Activated T-helper 17 cell treated with anti-CD3 and anti-CD28 coated beads, Interleukin-2, amount 50 U/mL, for 72 hours (primary cell): ENCODE data around the gene IQGAP3. TPM values are rescaled to one million over a fixed set of nuclear protein-coding genes. Genes with fewer than 3 reads are reported as not detected.

Source experiments
- ATAC-seq: fragments of 150-1000 bp; cut with Tn5 transposase; replicated peaks from 2 replicates; pipeline ENCODE4 v1.10.0; 2021; ENCODE audit warnings: mild to moderate bottlenecking, moderate library complexity
- H3K27ac Mint-ChIP-seq: one replicate; pipeline ENCODE4 v1.8.0; 2022; ENCODE audit warnings: mixed read lengths
- H3K27me3 Mint-ChIP-seq: one replicate; pipeline ENCODE4 v1.8.0; 2022; ENCODE audit warnings: mixed read lengths
- H3K36me3 Mint-ChIP-seq: one replicate; pipeline ENCODE4 v1.8.0; 2022; ENCODE audit warnings: low read depth, mild to moderate bottlenecking, mixed read lengths
- H3K4me1 Mint-ChIP-seq: one replicate; pipeline ENCODE4 v1.8.0; 2022; ENCODE audit warnings: mixed read lengths
- H3K4me3 Mint-ChIP-seq: one replicate; pipeline ENCODE4 v1.8.0; 2022; ENCODE audit warnings: mild to moderate bottlenecking, mixed read lengths
- H3K9me3 Mint-ChIP-seq: one replicate; pipeline ENCODE4 v1.8.0; 2022; ENCODE audit warnings: mixed read lengths
- total RNA-seq, 2 donors: library from RNA; stranded (reverse); gene quantifications; one replicate each; pipeline ENCODE4 v1.2.3, GENCODE V29; 2022

Gene IQGAP3
- total RNA-seq, 2 donors from 2014 or later, result 8.7 to 9.4 TPM

DNA sequence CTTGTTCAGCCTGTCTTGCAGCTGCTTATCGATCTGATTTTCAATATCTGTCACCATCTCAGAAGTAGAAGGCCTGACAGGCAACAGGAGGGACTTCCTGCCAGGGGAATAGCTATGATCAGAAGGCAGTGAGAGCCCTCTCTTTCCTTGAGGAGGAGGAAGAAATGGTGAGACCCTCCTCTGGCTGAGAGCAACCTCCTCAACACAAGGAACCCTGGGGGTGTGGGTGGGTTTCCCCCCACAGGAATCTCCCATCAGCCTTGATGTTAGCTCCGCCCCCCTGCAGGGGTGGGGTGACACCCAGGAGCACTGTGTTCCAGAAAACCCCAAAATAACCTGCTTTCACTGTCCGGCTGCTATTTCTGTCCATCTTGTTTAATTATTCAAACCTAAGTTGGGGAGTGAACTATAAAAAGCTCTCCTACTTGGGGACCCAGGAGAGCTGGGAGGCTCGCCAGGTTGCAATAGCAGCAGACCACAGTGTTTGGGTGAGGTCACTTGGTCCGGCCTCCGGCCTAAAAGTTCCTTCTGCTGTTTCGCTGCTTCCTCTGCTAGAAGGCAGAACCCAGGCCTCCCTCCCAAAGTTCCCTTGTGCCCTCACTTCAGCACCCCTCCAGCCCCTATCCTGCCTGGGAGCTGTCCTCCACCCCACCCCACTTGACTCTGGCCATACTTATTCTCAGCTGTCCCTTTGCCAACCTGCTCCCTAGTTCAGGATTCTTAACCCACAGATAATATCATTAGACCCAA is 64.0 kb downstream of the IQGAP3 start:
- H3K9me3 Mint-ChIP-seq, result no peaks in the 10 kb centered on the region
- H3K4me3 Mint-ChIP-seq, result peak overlapping the region; percentile 25
- no peak for ATAC-seq
- H3K36me3 Mint-ChIP-seq, result peaks cover 6% of the 10 kb centered on the region
- H3K27ac Mint-ChIP-seq, result peak overlapping the region; percentile 68
- peaks cover 38% of the 10 kb centered on the region for H3K4me1 Mint-ChIP-seq
- H3K27me3 Mint-ChIP-seq, result no peaks in the 10 kb centered on the region

- Mint-ChIP-seq H3K27ac (peak overlapping the region; percentile 99), H3K4me3 (peak overlapping the region; percentile 90), H3K36me3 (peaks cover 6% of the 10 kb centered on the region), H3K27me3 (no peaks in the 10 kb centered on the region), H3K9me3 (no peaks in the 10 kb centered on the region), H3K4me1 (peaks cover 38% of the 10 kb centered on the region)
- ATAC-seq, result no peak
These were observed 65.9 kb downstream of the IQGAP3 start for GRCh38 chr1:156506450-156506849.

- peak overlapping the region; percentile 99 for H3K27ac Mint-ChIP-seq
- no peak for ATAC-seq
- H3K4me1 Mint-ChIP-seq, result peaks cover 37% of the 10 kb centered on the region
- peak overlapping the region; percentile 90 for H3K4me3 Mint-ChIP-seq
- no peaks in the 10 kb centered on the region for H3K27me3 Mint-ChIP-seq
- no peaks in the 10 kb centered on the region for H3K9me3 Mint-ChIP-seq
- H3K36me3 Mint-ChIP-seq, result peaks cover 6% of the 10 kb centered on the region
These were observed 66.6 kb downstream of the IQGAP3 start for GRCh38 chr1:156505679-156506298.

DNA sequence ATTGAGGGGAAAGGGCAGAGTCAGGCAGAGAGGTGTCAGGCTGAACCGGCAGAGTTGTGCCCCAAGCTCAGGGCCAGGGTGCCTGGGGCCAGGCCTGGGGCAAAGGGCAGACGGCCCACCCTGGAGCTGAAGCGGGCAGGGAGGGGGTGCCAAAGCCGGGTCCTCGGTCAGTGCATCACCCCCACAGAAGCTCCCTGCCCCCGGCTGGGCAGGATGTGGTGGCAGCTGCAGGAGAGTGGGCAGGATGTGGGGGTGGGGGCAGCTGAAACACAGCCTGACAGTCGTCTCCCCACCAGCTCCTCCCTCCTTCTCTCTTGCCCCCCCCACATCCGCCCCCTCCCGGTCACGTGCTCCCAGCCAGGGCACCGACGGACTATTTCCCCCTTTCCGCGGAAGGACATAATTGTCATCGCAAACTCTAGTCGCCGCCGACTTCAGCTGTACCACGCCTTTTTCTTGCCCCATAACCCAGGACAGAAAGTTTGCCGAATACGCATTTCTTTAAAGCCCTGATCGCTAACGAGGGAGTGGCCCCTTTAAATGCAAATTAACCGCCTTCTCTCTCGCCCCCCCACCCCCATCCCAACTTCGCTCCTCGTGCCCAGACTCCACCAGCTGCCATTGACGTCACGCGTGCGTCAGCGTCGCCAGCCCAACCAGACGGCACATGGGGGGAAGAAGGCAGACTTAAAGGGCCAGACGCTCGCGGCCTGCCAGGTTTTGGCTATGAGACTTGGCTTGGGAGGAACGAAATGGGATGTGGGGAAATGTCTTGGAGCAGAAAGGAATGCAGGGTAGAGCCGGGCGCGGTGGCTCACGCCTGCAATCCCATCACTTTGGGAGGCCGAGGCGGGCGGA is 67.3 kb downstream of the IQGAP3 start:
- peak overlapping the region; percentile 99 for H3K27ac Mint-ChIP-seq
- H3K27me3 Mint-ChIP-seq, result no peaks in the 10 kb centered on the region
- H3K36me3 Mint-ChIP-seq, result peaks cover 6% of the 10 kb centered on the region
- peaks cover 29% of the 10 kb centered on the region for H3K4me1 Mint-ChIP-seq
- ATAC-seq, result peak; percentile 41
- peak overlapping the region; percentile 90 for H3K4me3 Mint-ChIP-seq
- H3K9me3 Mint-ChIP-seq, result no peaks in the 10 kb centered on the region

GRCh38 chr1:156504438-156504813 is 67.9 kb downstream of the IQGAP3 start:
- peak; percentile 2 for ATAC-seq
- H3K36me3 Mint-ChIP-seq, result peaks cover 6% of the 10 kb centered on the region
- no peaks in the 10 kb centered on the region for H3K27me3 Mint-ChIP-seq
- H3K4me3 Mint-ChIP-seq, result peak overlapping the region; percentile 90
- H3K27ac Mint-ChIP-seq, result peak overlapping the region; percentile 99
- no peaks in the 10 kb centered on the region for H3K9me3 Mint-ChIP-seq
- H3K4me1 Mint-ChIP-seq, result peaks cover 28% of the 10 kb centered on the region

DNA sequence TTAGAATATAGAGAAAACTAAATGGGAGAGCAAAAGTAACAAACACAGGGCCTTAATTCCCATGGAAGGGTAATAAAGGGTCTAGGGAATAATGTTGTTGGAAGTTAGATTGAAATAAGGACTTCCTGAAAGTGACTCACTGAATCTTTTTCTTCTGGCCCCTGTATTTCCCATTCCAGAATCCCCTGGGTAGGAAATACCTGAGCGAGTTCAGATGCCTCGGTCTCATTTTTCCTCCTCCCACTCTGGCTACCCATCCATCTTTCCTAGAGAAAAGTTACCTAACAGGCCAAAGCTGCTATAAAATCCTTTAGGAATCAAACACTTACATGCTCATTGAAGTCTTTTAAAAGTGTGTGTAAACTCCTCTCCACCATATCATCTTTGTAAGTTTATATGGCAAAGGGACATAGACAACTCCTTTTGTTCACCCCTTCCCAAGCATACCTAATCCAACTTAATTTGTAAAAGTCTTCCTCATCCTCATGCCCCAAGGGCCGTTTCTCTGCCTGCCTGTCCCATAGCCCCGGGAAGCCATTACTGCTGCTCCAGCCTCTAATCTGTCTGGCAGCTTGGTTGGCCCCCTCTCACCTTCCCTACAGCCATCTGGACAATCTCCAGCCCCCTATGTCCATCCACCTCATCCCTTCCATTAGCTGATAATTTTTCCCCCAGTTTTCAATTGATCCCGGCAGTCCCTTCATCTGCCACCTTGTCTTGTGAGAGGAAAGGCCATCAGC is 68.5 kb downstream of the IQGAP3 start:
- peaks cover 28% of the 10 kb centered on the region for H3K4me1 Mint-ChIP-seq
- no peak for ATAC-seq
- peak overlapping the region; percentile 90 for H3K4me3 Mint-ChIP-seq
- no peaks in the 10 kb centered on the region for H3K9me3 Mint-ChIP-seq
- no peaks in the 10 kb centered on the region for H3K27me3 Mint-ChIP-seq
- peaks cover 11% of the 10 kb centered on the region for H3K36me3 Mint-ChIP-seq
- peak overlapping the region; percentile 99 for H3K27ac Mint-ChIP-seq

- Mint-ChIP-seq H3K27ac (peak overlapping the region; percentile 99), H3K27me3 (no peaks in the 10 kb centered on the region), H3K4me3 (peak overlapping the region; percentile 90), H3K9me3 (no peaks in the 10 kb centered on the region), H3K36me3 (peaks cover 15% of the 10 kb centered on the region), H3K4me1 (peaks cover 32% of the 10 kb centered on the region)
- no peak for ATAC-seq
These were observed 69.3 kb downstream of the IQGAP3 start for GRCh38 chr1:156502894-156503697.

- peaks cover 38% of the 10 kb centered on the region for H3K4me1 Mint-ChIP-seq
- no peaks in the 10 kb centered on the region for H3K9me3 Mint-ChIP-seq
- peak overlapping the region; percentile 90 for H3K4me3 Mint-ChIP-seq
- H3K27ac Mint-ChIP-seq, result peak overlapping the region; percentile 99
- H3K27me3 Mint-ChIP-seq, result no peaks in the 10 kb centered on the region
- no peak for ATAC-seq
- peaks cover 21% of the 10 kb centered on the region for H3K36me3 Mint-ChIP-seq
These were observed 69.9 kb downstream of the IQGAP3 start for GRCh38 chr1:156502391-156502893.

- Mint-ChIP-seq H3K4me3 (peak overlapping the region; percentile 90), H3K9me3 (no peaks in the 10 kb centered on the region), H3K4me1 (peaks cover 53% of the 10 kb centered on the region), H3K27ac (peak overlapping the region; percentile 99), H3K27me3 (no peaks in the 10 kb centered on the region), H3K36me3 (peaks cover 36% of the 10 kb centered on the region)
- peak; percentile 77 for ATAC-seq
These were observed 71.4 kb downstream of the IQGAP3 start for GRCh38 chr1:156500793-156501506.

DNA sequence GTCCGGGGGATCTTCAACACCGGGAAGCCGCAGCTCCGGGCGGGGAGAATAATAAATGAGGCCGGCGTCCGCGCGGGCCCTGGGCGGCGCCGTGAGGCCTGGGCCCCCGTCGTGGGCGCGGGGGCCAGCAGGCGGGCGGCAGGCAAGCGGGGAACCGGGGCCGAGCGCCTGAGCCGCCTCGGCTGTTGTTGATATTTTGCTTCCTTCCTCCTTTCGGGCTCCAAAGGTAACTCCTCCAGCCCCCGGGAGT is 71.9 kb downstream of the IQGAP3 start, which contains the start of gene MEF2D:
MEF2D (minus strand) TSS at position 233 of the 250 bp plus-strand sequence. CDS start 17,483 bp downstream, outside the sequence.
- H3K4me3 Mint-ChIP-seq, result peak within 1 kb of the TSS; percentile 90
- no peaks in the 10 kb centered on the region for H3K9me3 Mint-ChIP-seq
- peak; percentile 3 for ATAC-seq
- H3K4me1 Mint-ChIP-seq, result peaks cover 56% of the 10 kb centered on the region
- H3K27me3 Mint-ChIP-seq, result no peaks in the 10 kb centered on the region
- peak within 1 kb of the TSS; percentile 99 for H3K27ac Mint-ChIP-seq
- peaks cover 40% of the 10 kb centered on the region for H3K36me3 Mint-ChIP-seq

- Mint-ChIP-seq H3K4me3 (peak overlapping the region; percentile 90), H3K27ac (peak overlapping the region; percentile 99), H3K36me3 (peaks cover 40% of the 10 kb centered on the region), H3K27me3 (no peaks in the 10 kb centered on the region), H3K4me1 (peaks cover 55% of the 10 kb centered on the region), H3K9me3 (no peaks in the 10 kb centered on the region)
- ATAC-seq, result no peak
These were observed 72.4 kb downstream of the IQGAP3 start for GRCh38 chr1:156499842-156500542.

- no peak for ATAC-seq
- H3K36me3 Mint-ChIP-seq, result peaks cover 43% of the 10 kb centered on the region
- peaks cover 53% of the 10 kb centered on the region for H3K4me1 Mint-ChIP-seq
- no peaks in the 10 kb centered on the region for H3K9me3 Mint-ChIP-seq
- peak overlapping the region; percentile 90 for H3K4me3 Mint-ChIP-seq
- peak overlapping the region; percentile 99 for H3K27ac Mint-ChIP-seq
- no peaks in the 10 kb centered on the region for H3K27me3 Mint-ChIP-seq
These were observed 73.0 kb downstream of the IQGAP3 start for GRCh38 chr1:156499194-156499841.
